ENCODE measurements around the gene APRT. TPM values are rescaled to one million over a fixed set of nuclear protein-coding genes. Genes with fewer than 3 reads are reported as not detected.

The APRT gene
- total RNA-seq, 2 donors from 2014 or later = 165 to 211 TPM

GRCh38 chr16:88810912-88811768 is 588 bp downstream of the APRT start:
- WGBS = 3% methylated on average over 55 of the region's 65 CpGs
- Histone ChIP-seq H3K4me1 (replicated peaks) (peaks cover 10% of the 10 kb centered on the region), H3K9me3 (no peaks in the 10 kb centered on the region), H3K27me3 (replicated peaks; ENCODE audit: insufficient read depth) (no peaks in the 10 kb centered on the region), H3K36me3 (no peaks in the 10 kb centered on the region), H3K27ac (peak overlapping the region; percentile 83 to 84), H3K4me3 (peak overlapping the region; percentile 60 to 62)
- DNase-seq (ENCODE audit: low spot score) = peak; percentile 64
- intact Hi-C loops (cut with DNase I) = loop anchor here (5.0 kb wide), 2 partner anchors 406 to 891 kb away; partner anchors contain the start of genes SPATA2L and ZNF778
- TF ChIP-seq POLR2AphosphoS5 (IDR thresholded peaks at IDR 0.05) = peak; percentile 23
- TF ChIP-seq POLR2A (IDR thresholded peaks at IDR 0.05) = peak; percentile 45
- TF ChIP-seq, protein P1, sequence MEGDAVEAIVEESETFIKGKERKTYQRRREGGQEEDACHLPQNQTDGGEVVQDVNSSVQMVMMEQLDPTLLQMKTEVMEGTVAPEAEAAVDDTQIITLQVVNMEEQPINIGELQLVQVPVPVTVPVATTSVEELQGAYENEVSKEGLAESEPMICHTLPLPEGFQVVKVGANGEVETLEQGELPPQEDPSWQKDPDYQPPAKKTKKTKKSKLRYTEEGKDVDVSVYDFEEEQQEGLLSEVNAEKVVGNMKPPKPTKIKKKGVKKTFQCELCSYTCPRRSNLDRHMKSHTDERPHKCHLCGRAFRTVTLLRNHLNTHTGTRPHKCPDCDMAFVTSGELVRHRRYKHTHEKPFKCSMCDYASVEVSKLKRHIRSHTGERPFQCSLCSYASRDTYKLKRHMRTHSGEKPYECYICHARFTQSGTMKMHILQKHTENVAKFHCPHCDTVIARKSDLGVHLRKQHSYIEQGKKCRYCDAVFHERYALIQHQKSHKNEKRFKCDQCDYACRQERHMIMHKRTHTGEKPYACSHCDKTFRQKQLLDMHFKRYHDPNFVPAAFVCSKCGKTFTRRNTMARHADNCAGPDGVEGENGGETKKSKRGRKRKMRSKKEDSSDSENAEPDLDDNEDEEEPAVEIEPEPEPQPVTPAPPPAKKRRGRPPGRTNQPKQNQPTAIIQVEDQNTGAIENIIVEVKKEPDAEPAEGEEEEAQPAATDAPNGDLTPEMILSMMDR (IDR thresholded peaks at IDR 0.05) = peak in 1 of 4 experiments; percentile 6

- intact Hi-C loops (cut with DNase I) = loop anchor here (5.0 kb wide), 2 partner anchors 407 to 892 kb away; partner anchors contain the start of genes SPATA2L and ZNF778
Observed at GRCh38 chr16:88810166-88810911, 1.4 kb downstream of the APRT start.

DNA sequence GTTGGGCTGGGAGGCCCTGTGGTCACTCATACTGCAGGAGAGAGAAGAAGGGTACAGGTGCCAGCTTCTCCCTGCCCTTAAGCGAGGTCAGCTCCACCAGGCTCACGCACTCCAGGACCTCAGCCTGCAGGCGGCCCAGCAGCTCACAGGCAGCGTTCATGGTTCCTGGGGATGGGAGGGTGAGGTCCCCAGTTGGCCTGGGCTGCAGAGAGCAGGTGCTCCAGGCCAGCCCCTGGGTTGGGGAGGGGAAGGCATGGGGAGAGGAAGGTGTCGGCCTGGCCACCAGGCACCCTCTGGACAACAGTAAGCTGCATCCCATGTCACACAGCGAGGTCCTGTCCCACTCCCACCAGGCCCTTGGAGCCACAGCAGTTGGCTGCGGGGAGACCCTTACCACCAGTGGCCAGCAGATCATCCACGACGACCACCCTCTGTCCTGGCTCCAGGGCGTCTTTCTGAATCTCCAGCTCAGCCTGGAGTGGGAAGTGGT is 2.0 kb downstream of the APRT start:
- H3K4me3 ChIP-seq = no peak overlapping the region
- no peaks in the 10 kb centered on the region for H3K36me3 ChIP-seq
- no peaks in the 10 kb centered on the region for H3K27me3 ChIP-seq (replicated peaks; ENCODE audit: insufficient read depth)
- TF ChIP-seq, protein P1 (IDR thresholded peaks at IDR 0.05) = no peak
- no peak for TF ChIP-seq POLR2AphosphoS5 (IDR thresholded peaks at IDR 0.05)
- no peak for TF ChIP-seq POLR2A (IDR thresholded peaks at IDR 0.05)
- H3K9me3 ChIP-seq = no peaks in the 10 kb centered on the region
- no peak overlapping the region for H3K27ac ChIP-seq
- 75% methylated on average over 10 of the region's 10 CpGs for WGBS
- DNase-seq (ENCODE audit: low spot score) = no peak
- H3K4me1 ChIP-seq (replicated peaks) = peaks cover 10% of the 10 kb centered on the region
- intact Hi-C loops (cut with DNase I) = loop anchor here (5.0 kb wide), 2 partner anchors 408 to 893 kb away; partner anchors contain the start of genes SPATA2L and ZNF778

More at GRCh38 chr16:88810166-88810911, 1.4 kb downstream of the APRT start:
- H3K4me3 ChIP-seq = peak overlapping the region; percentile 60 to 62
- no peaks in the 10 kb centered on the region for H3K36me3 ChIP-seq
- H3K27ac ChIP-seq = peak overlapping the region; percentile 83 to 84
- TF ChIP-seq POLR2AphosphoS5 (IDR thresholded peaks at IDR 0.05) = no peak
- TF ChIP-seq POLR2A (IDR thresholded peaks at IDR 0.05) = no peak
- TF ChIP-seq, protein P1 (IDR thresholded peaks at IDR 0.05) = no peak
- DNase-seq (ENCODE audit: low spot score) = no peak
- no peaks in the 10 kb centered on the region for H3K9me3 ChIP-seq
- H3K27me3 ChIP-seq (replicated peaks; ENCODE audit: insufficient read depth) = no peaks in the 10 kb centered on the region
- peaks cover 10% of the 10 kb centered on the region for H3K4me1 ChIP-seq (replicated peaks)
- 26% methylated on average over 12 of the region's 12 CpGs for WGBS

- no peak for DNase-seq (ENCODE audit: low spot score)
- no peaks in the 10 kb centered on the region for H3K27me3 ChIP-seq (replicated peaks; ENCODE audit: insufficient read depth)
- H3K27ac ChIP-seq = no peak overlapping the region
- H3K4me1 ChIP-seq (replicated peaks) = peaks cover 12% of the 10 kb centered on the region
- intact Hi-C loops (cut with DNase I) = no loop called here
- WGBS = 84% methylated on average over 10 of the region's 10 CpGs
- no peak overlapping the region for H3K4me3 ChIP-seq
- H3K36me3 ChIP-seq = no peaks in the 10 kb centered on the region
- no peaks in the 10 kb centered on the region for H3K9me3 ChIP-seq
- no peak for TF ChIP-seq POLR2A (IDR thresholded peaks at IDR 0.05)
- TF ChIP-seq, protein P1 (IDR thresholded peaks at IDR 0.05) = no peak
- TF ChIP-seq POLR2AphosphoS5 (IDR thresholded peaks at IDR 0.05) = no peak
Observed at GRCh38 chr16:88809068-88809675, 2.6 kb downstream of the APRT start.

Data from prostate gland (tissue), 2 donors.